Stimulated activated CD8-positive, alpha-beta memory T cell treated with anti-CD3 and anti-CD28 coated beads, Interleukin-4, amount 100 ng/mL, for 48 hours (primary cell): ENCODE measurements around the gene SDK1.
"Not testable (repeated sequence)": the region's sequence is repeated elsewhere in the genome, so short reads cannot be mapped to it uniquely, and the experiment has no call there.

ENCODE experiments used
- DNase-seq: peaks from one replicate; pipeline ENCODE4 v3.0.0-alpha.2; 2020

Gene SDK1

GRCh38 chr7:4068286-4068685, 767.2 kb downstream of the SDK1 start:
- no peak for DNase-seq

- no peak for DNase-seq
Observed at GRCh38 chr7:4069268-4070095, 768.4 kb downstream of the SDK1 start.

GRCh38 chr7:4070214-4070613, 769.2 kb downstream of the SDK1 start:
- DNase-seq = no peak

- no peak for DNase-seq
Observed at GRCh38 chr7:4071370-4072058, 770.5 kb downstream of the SDK1 start.

- no peak for DNase-seq
Observed at GRCh38 chr7:4072161-4072925, 771.3 kb downstream of the SDK1 start.

GRCh38 chr7:4073052-4073451, 772.0 kb downstream of the SDK1 start:
- DNase-seq = no peak

GRCh38 chr7:4073750-4074149, 772.7 kb downstream of the SDK1 start:
- DNase-seq = no peak

GRCh38 chr7:4074407-4074806, 773.4 kb downstream of the SDK1 start:
- DNase-seq = no peak

- DNase-seq = no peak
Observed at GRCh38 chr7:4074994-4075393, 773.9 kb downstream of the SDK1 start.

GRCh38 chr7:4076701-4077294, 775.7 kb downstream of the SDK1 start:
- DNase-seq = no peak

- no peak for DNase-seq
Observed at GRCh38 chr7:4077980-4078379, 776.9 kb downstream of the SDK1 start.

- no peak for DNase-seq
Observed at GRCh38 chr7:4078580-4078979, 777.5 kb downstream of the SDK1 start.

- no peak for DNase-seq
Observed at GRCh38 chr7:4079366-4079765, 778.3 kb downstream of the SDK1 start.

- DNase-seq = no peak
Observed at GRCh38 chr7:4079956-4080355, 778.9 kb downstream of the SDK1 start.

GRCh38 chr7:4080954-4081353, 779.9 kb downstream of the SDK1 start:
- DNase-seq = no peak

- no peak for DNase-seq
Observed at GRCh38 chr7:4083513-4083912, 782.5 kb downstream of the SDK1 start.

- DNase-seq = no peak
Observed at GRCh38 chr7:4084271-4084670, 783.2 kb downstream of the SDK1 start.

GRCh38 chr7:4085937-4086691, 785.1 kb downstream of the SDK1 start:
- DNase-seq = no peak

- no peak for DNase-seq
Observed at GRCh38 chr7:4086723-4087122, 785.7 kb downstream of the SDK1 start.

GRCh38 chr7:4091767-4092166, 790.7 kb downstream of the SDK1 start:
- no peak for DNase-seq

- no peak for DNase-seq
Observed at GRCh38 chr7:4093035-4093434, 792.0 kb downstream of the SDK1 start.

- DNase-seq = no peak
Observed at GRCh38 chr7:4093483-4093882, 792.4 kb downstream of the SDK1 start.

GRCh38 chr7:4094158-4094557, 793.1 kb downstream of the SDK1 start:
- DNase-seq = not testable (repeated sequence)
